IPS DF 6.9 (cell line): ENCODE results near the gene NOC2L.

Source experiments
- DNase-seq: peaks from one replicate; pipeline ENCODE4 v3.0.0-alpha.2; 2013; ENCODE audit warnings: low read depth, low spot score
- H3K27ac ChIP-seq: one replicate; pipeline ENCODE4 v1.5.1; 2013; ENCODE audit warnings: low read length, control low read depth
- H3K27me3 ChIP-seq: 2 replicates; pipeline ENCODE4 v1.6.1; 2013; ENCODE audit warnings: mild to moderate bottlenecking, low read length; ENCODE audit not compliant: control insufficient read depth, insufficient read depth
- H3K36me3 ChIP-seq: 2 replicates; pipeline ENCODE4 v1.6.1; 2013; ENCODE audit warnings: low read length; ENCODE audit not compliant: control insufficient read depth, insufficient read depth
- H3K4me1 ChIP-seq: 2 replicates; pipeline ENCODE4 v1.6.1; 2013; ENCODE audit warnings: low read length; ENCODE audit not compliant: control insufficient read depth, insufficient read depth
- H3K4me3 ChIP-seq: 2 replicates; pipeline ENCODE4 v1.5.1; 2013; ENCODE audit warnings: mild to moderate bottlenecking, low read length
- H3K9me3 ChIP-seq: 2 replicates; pipeline ENCODE4 v1.6.1; 2013; ENCODE audit warnings: low read length, inconsistent platforms; ENCODE audit not compliant: control insufficient read depth, insufficient read depth
- WGBS: extraction: QIAGEN DNeasy Blood & Tissue Kit; methylation state at CpG from one replicate; pipeline ENCODE4 v1.1.7; 2013; ENCODE audit warnings: mixed read lengths, missing lambda C conversion rate; ENCODE audit not compliant: insufficient read length, insufficient coverage; 5-methylcytosine and 5-hydroxymethylcytosine counted together

Gene NOC2L

DNA sequence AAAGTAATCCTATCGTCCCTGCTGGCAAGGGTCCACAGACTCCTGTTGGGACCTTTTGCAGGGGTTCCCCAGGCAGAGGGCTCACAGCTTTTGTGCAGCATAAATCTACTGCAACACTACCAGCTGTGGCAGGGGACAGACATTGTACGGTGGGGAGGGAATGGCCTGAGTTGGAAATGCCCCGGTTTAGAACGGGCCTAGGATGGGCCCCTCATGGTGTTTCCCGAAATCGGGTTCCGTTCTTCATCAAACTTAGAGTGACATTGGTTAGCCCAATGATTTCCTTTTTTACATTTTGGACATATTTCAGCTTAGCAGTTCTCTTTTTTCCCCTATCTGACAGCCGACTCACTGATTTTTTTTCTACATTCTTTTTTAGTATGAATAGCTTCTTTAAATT is 61.8 kb downstream of the NOC2L start:
- Histone ChIP-seq H3K36me3 (no peaks in the 10 kb centered on the region), H3K27ac (no peak overlapping the region), H3K27me3 (no peaks in the 10 kb centered on the region), H3K9me3 (no peaks in the 10 kb centered on the region), H3K4me3 (no peak overlapping the region), H3K4me1 (no peaks in the 10 kb centered on the region)
- DNase-seq = no peak
- WGBS = no CpG with 5 or more reads among the region's 8 CpGs
